ENCODE results near the gene BRCC3. TPM values are rescaled to one million over a fixed set of nuclear protein-coding genes. Genes with fewer than 3 reads are reported as not detected.

The BRCC3 gene
- total and polyA plus RNA-seq, 10 of the 15 experiments (the other 5 are each of a cell fraction or from before 2014, with no cell fraction given) = 15.5 to 57.5 (median 35.6) TPM

GRCh38 chrX:155086202-155086840 lies 15.0 kb downstream of the BRCC3 start:
- Histone ChIP-seq H3K4me3 (no peak overlapping the region), H3K9me3 (replicated peaks; ENCODE audit: control insufficient read depth, insufficient read depth, low read length) (no peaks in the 10 kb centered on the region), H3K9ac (ENCODE audit: control insufficient read depth, insufficient read depth, low read length) (no peak overlapping the region), H4K20me1 (ENCODE audit: control insufficient read depth, insufficient read depth) (no peaks in the 10 kb centered on the region), H3K27me3 (replicated peaks in 1 of 2; ENCODE audit: control insufficient read depth in 2 of 2, insufficient read depth in 2 of 2, low read length in 1 of 2) (no peaks in the 10 kb centered on the region), H3K27ac (ENCODE audit: control insufficient read depth, insufficient read depth) (no peak overlapping the region), H3K36me3 (ENCODE audit: control insufficient read depth in 2 of 2, insufficient read depth in 2 of 2, low read length in 1 of 2) (peaks cover 0 to 2% of the 10 kb centered on the region in 2 experiments; a peak in 1 of 4 replicates), H3K79me2 (ENCODE audit: control insufficient read depth, insufficient read depth, low read length) (no peaks in the 10 kb centered on the region), H2AFZ (ENCODE audit: control insufficient read depth, low read depth, low read length) (no peak overlapping the region), H3K4me1 (ENCODE audit: control insufficient read depth, insufficient read depth, low read length) (no peaks in the 10 kb centered on the region), H3K4me2 (ENCODE audit: control insufficient read depth, insufficient read depth) (no peak overlapping the region)
- intact Hi-C loops (cut with micrococcal nuclease; ENCODE audit: unreplicated experiment) = loop anchor here (1.0 to 10.0 kb wide), 2 partner anchors 105 to 172 kb away; no protein-coding TSS in a partner anchor
- ChIA-PET RAD21 (ENCODE audit: unreplicated experiment) (interaction anchor here (1.2 kb wide), 1 partner anchor 100 kb away, joined by 3 read pairs; no protein-coding TSS in a partner anchor), SMC1A (ENCODE audit: uncharacterized antibody, unreplicated experiment) (interaction anchor here (0.5 to 1.5 kb wide), 2 partner anchors 30 to 169 kb away, joined by 3 to 4 read pairs; no protein-coding TSS in a partner anchor), POLR2A (no interaction called here), CTCF (interaction anchor here (0.6 to 3.0 kb wide), 11 partner anchors 8 to 169 kb away, joined by 3 to 10 read pairs (median 4); no protein-coding TSS in a partner anchor)
- 71% methylated on average over 18 of the region's 24 CpGs for WGBS (ENCODE audit: insufficient coverage, insufficient replicate concordance, low lambda C conversion rate, missing lambda C conversion rate)
- FAIRE-seq (no peak), ATAC-seq (peak; percentile 80), DNase-seq (ENCODE audit: low read depth, low spot score) (no peak)
- no TSS peak for BruUV-seq (replicated peaks)
- in situ Hi-C loops (cut with MboI) = no loop called here
- TF ChIP-seq BMI1 (IDR thresholded peaks at IDR 0.05; ENCODE audit: borderline replicate concordance) (no peak), SREBF2 (IDR thresholded peaks at IDR 0.05; ENCODE audit: low read length) (no peak), EP300 (IDR thresholded peaks at IDR 0.05; ENCODE audit: borderline replicate concordance in 1 of 2, control insufficient read depth in 1 of 2, low read depth in 2 of 2, low read length in 2 of 2) (no peak), RAD21 (IDR thresholded peaks at IDR 0.05; ENCODE audit: insufficient read depth, low read depth, low read length) (peak; percentile 45; the same call in 1 of the 2 replicates), NKRF (conservative IDR thresholded peaks at IDR 0.05) (no peak), BACH1 (IDR thresholded peaks at IDR 0.05; ENCODE audit: borderline replicate concordance) (no peak), MYB (IDR thresholded peaks at IDR 0.05; ENCODE audit: borderline replicate concordance, low read depth, low read length) (no peak), CUX1 (IDR thresholded peaks at IDR 0.05; ENCODE audit: insufficient replicate concordance, low read depth, low read length) (no peak), ZNF384 (IDR thresholded peaks at IDR 0.05; ENCODE audit: borderline replicate concordance, low read depth, low read length) (no peak), RB1 (IDR thresholded peaks at IDR 0.05; ENCODE audit: borderline replicate concordance) (no peak), NRF1 (conservative IDR thresholded peaks at IDR 0.05; ENCODE audit: low read depth, low read length) (no peak), SMC3 (IDR thresholded peaks at IDR 0.05; ENCODE audit: borderline replicate concordance, low read length) (peak; percentile 25; the same call in 1 of the 2 replicates)
- TF ChIP-seq, protein P1, sequence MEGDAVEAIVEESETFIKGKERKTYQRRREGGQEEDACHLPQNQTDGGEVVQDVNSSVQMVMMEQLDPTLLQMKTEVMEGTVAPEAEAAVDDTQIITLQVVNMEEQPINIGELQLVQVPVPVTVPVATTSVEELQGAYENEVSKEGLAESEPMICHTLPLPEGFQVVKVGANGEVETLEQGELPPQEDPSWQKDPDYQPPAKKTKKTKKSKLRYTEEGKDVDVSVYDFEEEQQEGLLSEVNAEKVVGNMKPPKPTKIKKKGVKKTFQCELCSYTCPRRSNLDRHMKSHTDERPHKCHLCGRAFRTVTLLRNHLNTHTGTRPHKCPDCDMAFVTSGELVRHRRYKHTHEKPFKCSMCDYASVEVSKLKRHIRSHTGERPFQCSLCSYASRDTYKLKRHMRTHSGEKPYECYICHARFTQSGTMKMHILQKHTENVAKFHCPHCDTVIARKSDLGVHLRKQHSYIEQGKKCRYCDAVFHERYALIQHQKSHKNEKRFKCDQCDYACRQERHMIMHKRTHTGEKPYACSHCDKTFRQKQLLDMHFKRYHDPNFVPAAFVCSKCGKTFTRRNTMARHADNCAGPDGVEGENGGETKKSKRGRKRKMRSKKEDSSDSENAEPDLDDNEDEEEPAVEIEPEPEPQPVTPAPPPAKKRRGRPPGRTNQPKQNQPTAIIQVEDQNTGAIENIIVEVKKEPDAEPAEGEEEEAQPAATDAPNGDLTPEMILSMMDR (IDR thresholded peaks at IDR 0.05 in 2 of 3, conservative IDR thresholded peaks at IDR 0.05 in 1 of 3; ENCODE audit: control insufficient read depth in 2 of 3, extremely low read depth in 1 of 3, insufficient read depth in 1 of 3, low read depth in 3 of 3, low read length in 3 of 3) = peak; percentile 37 to 56 (median 44); a peak in 4 of 6 replicates
